HG03558 (cell line): ENCODE measurements around the gene LRBA.
"Not testable (repeated sequence)": the region's sequence is repeated elsewhere in the genome, so short reads cannot be mapped to it uniquely, and the experiment has no call there.

Experiments
- ATAC-seq: cut with Tn5 transposase; IDR thresholded peaks from one replicate; pipeline ENCODE4 v1.9.1; 2021; ENCODE audit warnings: moderate number of reproducible peaks; ENCODE audit not compliant: unreplicated experiment; ENCODE audit errors: extremely low read depth

The LRBA gene

GRCh38 chr4:150401083-150401687, 613.9 kb downstream of the LRBA start:
- ATAC-seq = no peak

GRCh38 chr4:150395872-150396271, 619.2 kb downstream of the LRBA start:
- no peak for ATAC-seq

- no peak for ATAC-seq
Observed at GRCh38 chr4:150394046-150394445, 621.0 kb downstream of the LRBA start.

GRCh38 chr4:150391052-150391451, 624.0 kb downstream of the LRBA start:
- no peak for ATAC-seq

- no peak for ATAC-seq
Observed at GRCh38 chr4:150390531-150390910, 624.6 kb downstream of the LRBA start.

GRCh38 chr4:150389896-150390530, 625.1 kb downstream of the LRBA start:
- no peak for ATAC-seq

GRCh38 chr4:150387981-150388380, 627.1 kb downstream of the LRBA start:
- ATAC-seq = no peak

- ATAC-seq = not testable (repeated sequence)
Observed at GRCh38 chr4:150386415-150386814, 628.7 kb downstream of the LRBA start.

GRCh38 chr4:150385606-150386005, 629.5 kb downstream of the LRBA start:
- ATAC-seq = no peak

GRCh38 chr4:150384249-150384648, 630.8 kb downstream of the LRBA start:
- no peak for ATAC-seq

- ATAC-seq = no peak
Observed at GRCh38 chr4:150382028-150382427, 633.1 kb downstream of the LRBA start.

GRCh38 chr4:150381609-150382008, 633.5 kb downstream of the LRBA start:
- ATAC-seq = no peak

- no peak for ATAC-seq
Observed at GRCh38 chr4:150381036-150381435, 634.0 kb downstream of the LRBA start.

GRCh38 chr4:150379454-150379853, 635.6 kb downstream of the LRBA start:
- no peak for ATAC-seq

GRCh38 chr4:150375025-150375424, 640.1 kb downstream of the LRBA start:
- no peak for ATAC-seq

- ATAC-seq = no peak
Observed at GRCh38 chr4:150371869-150372268, 643.2 kb downstream of the LRBA start.

- ATAC-seq = no peak
Observed at GRCh38 chr4:150369434-150370380, 645.4 kb downstream of the LRBA start.

- no peak for ATAC-seq
Observed at GRCh38 chr4:150368667-150369066, 646.4 kb downstream of the LRBA start.

- ATAC-seq = no peak
Observed at GRCh38 chr4:150367326-150367725, 647.8 kb downstream of the LRBA start.

GRCh38 chr4:150366487-150366999, 648.5 kb downstream of the LRBA start:
- peak; percentile 56 for ATAC-seq
